GM19240 (cell line): ENCODE data around the gene AP3S1.
"Not testable (repeated sequence)": the region's sequence is repeated elsewhere in the genome, so short reads cannot be mapped to it uniquely, and the experiment has no call there.

Experiments
- DNase-seq: peaks from one replicate; pipeline ENCODE4 v3.0.0; 2011; ENCODE audit warnings: low spot score; ENCODE audit not compliant: insufficient read length

AP3S1 gene

GRCh38 chr5:115841382-115842088, at the start of gene AP3S1, which contains the start of gene ATG12:
Gene AP3S1 (plus strand): TSS chr5:115841935. CDS start chr5:115842038, 103 bp downstream.
Gene ATG12 (minus strand): TSS chr5:115841565. CDS start chr5:115841552, 13 bp downstream.
- DNase-seq, result peak; percentile 9

GRCh38 chr5:115795700-115796099, 46.0 kb upstream of the AP3S1 start:
- DNase-seq, result no peak

- DNase-seq, result no peak
Measured at GRCh38 chr5:115796656-115797055, 45.1 kb upstream of the AP3S1 start.

GRCh38 chr5:115798252-115798651, 43.5 kb upstream of the AP3S1 start:
- DNase-seq, result no peak

DNA sequence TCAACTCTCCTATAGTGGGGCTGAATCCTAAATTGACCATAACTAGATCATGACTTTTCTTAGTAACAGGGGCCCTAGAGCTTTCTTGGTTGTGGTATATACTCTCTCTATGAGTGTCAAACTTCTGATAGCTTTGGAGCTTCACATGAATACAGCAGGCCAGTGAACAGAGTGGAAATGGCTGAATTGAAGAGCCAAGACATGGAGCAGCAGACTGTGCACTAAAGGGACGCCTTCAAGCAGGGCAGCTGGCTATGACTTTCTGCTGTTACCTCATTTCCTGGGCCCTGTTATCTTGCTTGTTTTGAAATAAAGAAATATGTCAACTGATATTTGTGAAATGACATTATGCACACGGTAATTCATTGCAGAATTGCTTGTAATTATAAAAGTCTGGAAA, 41.6 kb upstream of the AP3S1 start:
- DNase-seq, result no peak

- DNase-seq, result no peak
Measured at GRCh38 chr5:115801152-115801551, 40.6 kb upstream of the AP3S1 start.

DNA sequence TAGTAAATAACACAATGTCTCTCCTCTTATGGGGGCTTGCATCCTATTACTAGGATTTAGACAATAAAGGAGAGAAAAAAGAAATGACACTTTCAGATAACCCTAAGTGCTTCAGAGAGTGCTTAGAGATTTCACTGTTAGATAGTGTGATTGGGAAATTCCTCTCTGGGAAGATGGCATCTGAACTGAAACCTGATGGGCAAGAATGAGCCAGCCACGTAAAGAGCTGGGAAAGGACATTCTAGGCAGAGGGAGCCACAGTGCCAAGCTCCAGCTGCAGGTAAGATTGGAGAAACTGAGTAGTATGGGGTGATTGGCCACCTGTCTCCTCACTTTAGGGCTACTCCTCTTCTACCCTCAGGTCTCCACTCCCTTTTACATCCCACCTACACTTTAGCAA, 39.8 kb upstream of the AP3S1 start:
- no peak for DNase-seq

DNA sequence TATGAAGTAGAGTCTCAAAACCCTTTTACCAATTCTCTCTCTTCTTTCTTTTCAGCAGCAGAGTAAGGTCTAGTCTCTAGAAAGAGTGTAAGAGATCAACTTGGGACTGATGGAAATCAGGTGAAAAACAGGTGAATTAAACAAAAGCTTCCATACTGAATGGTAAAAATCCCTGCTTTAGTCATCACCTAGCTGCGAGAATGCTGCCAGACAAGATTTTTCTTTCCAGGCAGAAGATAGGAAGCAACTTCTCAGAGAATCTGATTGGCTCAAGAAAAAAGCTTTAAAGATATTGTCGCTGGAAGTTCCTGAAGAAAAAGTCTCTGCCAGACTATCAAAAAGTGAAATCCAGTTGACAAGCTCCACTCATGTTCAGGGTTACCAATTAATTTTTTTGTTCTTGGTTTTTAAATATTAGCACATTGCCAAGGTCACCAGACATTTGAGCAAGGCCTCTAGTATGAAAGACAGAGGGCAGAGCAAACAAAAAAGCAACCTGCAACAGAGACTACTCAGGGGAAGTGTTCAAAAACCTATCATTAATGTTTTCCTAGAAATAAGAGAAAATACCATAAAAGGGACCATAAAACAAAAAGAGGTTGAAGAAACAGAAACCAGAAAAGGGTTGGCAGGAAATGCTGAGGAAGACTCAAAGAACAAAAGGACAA, 34.6 kb upstream of the AP3S1 start:
- no peak for DNase-seq

DNA sequence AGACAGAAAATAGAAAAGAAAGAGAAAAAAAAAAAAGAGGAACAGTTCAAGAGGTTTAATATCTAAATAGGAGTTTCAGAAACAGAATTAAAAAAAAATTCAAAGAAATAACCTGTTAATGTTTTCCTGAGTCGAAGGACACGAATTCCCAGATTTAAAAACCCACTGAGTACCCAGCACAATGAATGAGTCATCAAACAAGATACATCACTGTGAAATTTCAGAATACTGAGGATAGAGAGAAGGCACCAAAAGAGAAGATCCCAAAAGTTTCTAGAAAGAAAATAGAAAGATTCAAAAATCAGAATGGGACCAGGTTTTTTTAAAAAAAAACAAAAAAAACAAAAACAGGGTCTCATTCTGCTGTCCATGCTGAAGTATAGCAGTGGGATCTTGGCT, 34.1 kb upstream of the AP3S1 start:
- DNase-seq, result no peak

- DNase-seq, result not testable (repeated sequence)
Measured at GRCh38 chr5:115808066-115808465, 33.7 kb upstream of the AP3S1 start.

DNA sequence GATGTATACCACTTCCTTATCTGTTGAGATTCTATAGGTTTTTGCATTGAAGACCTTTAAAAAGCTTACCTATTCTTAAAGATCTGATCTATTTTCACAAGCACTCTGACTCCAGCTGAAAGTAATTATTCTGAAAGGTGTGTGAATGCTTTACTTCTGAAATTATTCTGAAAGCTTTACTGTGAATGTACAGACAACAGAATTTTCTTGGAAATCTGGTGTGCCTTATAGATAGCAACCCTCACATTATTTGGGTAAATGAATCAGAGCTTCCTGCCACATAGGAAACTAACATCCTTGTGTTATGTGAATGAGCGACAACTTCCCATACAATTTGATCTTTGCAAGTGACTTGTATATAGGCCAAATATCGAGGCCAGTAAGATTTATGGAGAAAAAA, 31.8 kb upstream of the AP3S1 start:
- no peak for DNase-seq

GRCh38 chr5:115810761-115811160, 31.0 kb upstream of the AP3S1 start:
- DNase-seq, result no peak

DNA sequence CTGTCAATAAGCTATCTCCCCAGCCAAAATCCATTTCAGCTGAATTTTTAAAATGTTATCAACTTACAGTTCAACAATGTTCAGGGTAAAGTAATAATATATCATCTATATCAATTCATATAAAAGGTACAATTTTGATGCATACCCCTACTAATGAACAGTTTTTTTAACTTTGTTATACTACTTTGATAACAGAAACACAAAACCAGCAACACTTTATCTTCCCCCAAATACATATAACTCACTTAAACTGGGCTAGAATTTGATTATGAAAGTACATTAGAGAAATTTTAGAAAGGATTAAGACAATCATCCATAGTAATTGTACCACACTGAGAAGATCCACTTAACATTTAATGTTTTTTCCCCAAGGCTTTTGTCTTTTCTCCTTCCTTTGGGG, 30.3 kb upstream of the AP3S1 start:
- no peak for DNase-seq

- no peak for DNase-seq
Measured at GRCh38 chr5:115812372-115812771, 29.4 kb upstream of the AP3S1 start.

DNA sequence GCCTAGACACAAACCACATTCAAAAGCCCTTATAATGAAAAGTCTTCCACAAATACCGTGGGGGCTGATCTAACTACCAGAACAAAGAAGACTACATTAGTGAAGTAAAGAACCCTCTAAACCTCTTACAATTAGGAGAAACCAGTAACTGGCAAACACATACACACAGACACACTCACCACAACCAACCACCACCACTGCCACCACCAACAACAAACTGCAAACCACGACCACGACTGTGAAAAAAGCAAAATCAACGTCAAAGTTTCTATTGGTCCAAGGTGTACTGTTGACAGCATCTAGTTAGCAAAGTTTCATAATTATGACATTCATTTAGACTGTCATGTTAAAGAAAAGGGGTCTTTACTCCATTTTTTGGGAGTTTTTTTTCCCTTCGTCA, 28.0 kb upstream of the AP3S1 start:
- no peak for DNase-seq

DNA sequence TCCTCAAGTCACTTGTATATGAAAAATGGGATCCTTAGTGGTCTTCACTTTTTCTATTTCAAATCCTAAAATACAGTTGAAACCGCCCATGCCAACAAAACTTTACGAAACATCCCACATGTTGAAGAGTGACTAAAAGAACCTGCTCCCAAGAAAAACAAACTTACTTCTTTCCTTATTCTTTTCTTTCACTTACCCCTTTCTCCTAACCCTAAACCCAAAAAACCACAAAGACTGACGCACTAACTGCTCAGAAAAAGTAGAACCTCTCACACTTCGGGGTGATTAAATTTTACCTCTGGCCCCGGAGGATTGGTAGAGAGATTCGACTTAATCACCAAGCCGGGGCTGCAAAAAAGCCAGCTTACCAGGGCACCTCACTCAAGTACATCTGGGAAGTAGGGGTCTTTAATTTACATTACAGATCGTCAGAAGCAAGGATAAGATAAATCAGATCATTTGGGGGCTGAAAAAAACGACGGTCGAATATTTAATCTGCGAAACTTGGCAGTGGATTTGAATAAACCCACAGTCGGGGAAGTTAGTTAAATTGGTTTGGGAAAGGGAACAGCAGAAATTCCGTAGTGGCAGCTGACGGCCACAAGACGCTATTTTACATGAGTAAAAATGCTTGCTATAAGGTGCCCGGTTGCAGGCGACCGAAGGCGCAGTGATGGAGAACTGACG, 26.6 kb upstream of the AP3S1 start:
- DNase-seq, result no peak

DNA sequence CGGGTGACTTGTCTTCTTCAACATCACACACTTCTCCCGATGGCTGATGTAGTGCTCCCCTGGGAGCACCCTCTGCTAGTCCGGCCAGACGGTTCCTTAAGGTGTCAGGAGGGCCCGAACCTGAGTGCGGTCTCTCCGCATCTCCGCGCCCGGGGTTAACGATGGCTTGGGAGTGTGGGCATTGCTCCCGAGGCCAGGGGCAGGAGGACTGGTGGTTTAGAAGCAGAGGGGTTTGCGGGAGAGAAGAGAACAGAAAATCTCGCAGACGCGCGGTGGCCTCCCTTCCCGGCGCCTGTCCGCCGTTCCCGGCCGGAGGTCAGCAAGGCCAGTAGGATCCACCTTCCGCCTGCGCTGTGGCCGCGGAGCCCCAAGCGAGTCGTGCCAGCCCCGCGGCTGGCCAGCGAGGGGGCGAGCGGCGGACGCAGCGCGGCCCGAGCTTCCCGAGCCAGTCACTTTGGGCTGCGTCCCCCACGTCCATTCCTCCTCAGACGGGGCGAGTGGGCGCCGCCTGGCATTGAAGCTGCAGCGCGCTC, 26.0 kb upstream of the AP3S1 start:
- no peak for DNase-seq

GRCh38 chr5:115816226-115817081, 25.3 kb upstream of the AP3S1 start, which contains the start of gene CDO1:
Gene CDO1 (minus strand): TSS chr5:115816659. CDS start chr5:115816397, 262 bp downstream.
- no peak for DNase-seq

DNA sequence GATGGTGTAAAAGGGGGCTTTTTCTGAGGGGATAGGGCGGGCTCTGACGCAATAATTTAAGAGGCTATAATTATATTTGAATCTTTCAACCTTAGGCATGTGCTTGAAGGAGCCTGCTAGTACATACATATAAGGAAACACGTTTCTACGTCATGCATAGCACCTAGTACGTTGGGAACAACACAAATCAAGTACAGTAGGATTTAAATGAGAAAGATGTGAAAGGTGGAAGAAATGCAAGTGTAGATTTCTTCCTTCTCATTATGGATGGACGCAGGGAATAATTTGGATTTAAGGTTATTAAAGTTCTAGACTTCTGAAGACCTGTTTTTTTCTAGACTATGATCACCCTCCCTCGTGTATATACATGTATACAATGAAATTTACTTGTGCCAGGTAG, 24.3 kb upstream of the AP3S1 start:
- DNase-seq, result no peak

DNA sequence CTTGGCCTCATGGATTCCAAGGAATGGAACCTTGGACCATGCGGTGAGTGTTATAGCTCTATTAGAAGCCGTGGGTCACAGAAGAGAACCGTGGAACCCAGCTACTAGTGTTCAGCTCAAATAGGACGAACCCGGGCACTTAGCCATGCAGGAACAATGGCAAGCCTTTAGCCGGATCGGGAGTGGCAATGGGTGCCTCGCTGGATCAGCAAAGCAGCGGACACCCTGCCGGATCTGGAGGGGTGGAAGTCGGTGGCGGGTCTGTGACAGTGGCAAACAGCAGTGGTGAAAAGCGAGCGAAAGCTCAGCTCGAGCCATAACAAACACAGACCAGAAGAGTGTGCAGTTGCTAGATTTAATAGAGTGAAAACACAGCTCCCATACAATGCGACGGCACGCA, 22.9 kb upstream of the AP3S1 start:
- no peak for DNase-seq

- no peak for DNase-seq
Measured at GRCh38 chr5:115820846-115821245, 20.9 kb upstream of the AP3S1 start.
